SK-N-SH (cell line): Measurements from ENCODE around the gene PGGHG. TPM values are rescaled to one million over a fixed set of nuclear protein-coding genes. Genes with fewer than 3 reads are reported as not detected.

Experiments
- CTCF ChIA-PET: fragments of 300-600, 350-600 bp; formaldehyde crosslinking; extraction: SDS; loops from one replicate; lab custom pipeline; 2021; lab: Yijun Ruan, JAX
- POLR2A ChIA-PET: fragments of 350-600 bp; sonication (Branson Sonifier 250); formaldehyde crosslinking; extraction: SDS; loops from one replicate; lab custom pipeline; 2020; ENCODE audit warnings: antibody characterized with exemption, inconsistent platforms; lab: Yijun Ruan, JAX
- DNase-seq: peaks from one replicate; pipeline ENCODE4 v3.0.0; 2012
- H2AFZ ChIP-seq: fragments of 200-600 bp; sonication (generic); 2 replicates; pipeline ENCODE4 v1.8.1; 2016; ENCODE audit warnings: antibody characterized with exemption, mild to moderate bottlenecking, low read depth
- H3F3A ChIP-seq: fragments of 200-600 bp; sonication (generic); replicated peaks from 2 replicates; pipeline ENCODE3; 2016; ENCODE audit warnings: antibody characterized with exemption, mild to moderate bottlenecking; ENCODE audit not compliant: insufficient read depth
- H3K27ac ChIP-seq, 2 experiments: fragments of 200-500 bp in 1 of 2; fragments of 200-600 bp in 1 of 2; sonication (Bioruptor generic) in 1 of 2; sonication (generic), shearing (Covaris generic) in 1 of 2; 2 replicates each; pipeline versions ENCODE4 v1.5.1 to v1.6.1; 2014 to 2016; ENCODE audit warnings: low read depth in 2 of 2, inconsistent platforms in 1 of 2, low read length in 1 of 2, mild to moderate bottlenecking in 1 of 2, mixed read lengths in 1 of 2
- H3K27me3 ChIP-seq: fragments of 200-600 bp; sonication (generic), shearing (Covaris generic); 2 replicates; pipeline ENCODE4 v1.6.1; 2016; ENCODE audit warnings: mixed run types; ENCODE audit not compliant: insufficient read depth
- H3K36me3 ChIP-seq, 2 experiments: fragments of 200-500 bp in 1 of 2; fragments of 200-600 bp in 1 of 2; sonication (Bioruptor generic) in 1 of 2; sonication (generic) in 1 of 2; replicated peaks in 1 of 2; 2 replicates each; pipeline versions ENCODE3 to v1.5.1; 2014 to 2016; ENCODE audit warnings: low read length in 1 of 2, mild to moderate bottlenecking in 1 of 2; ENCODE audit not compliant: insufficient read depth in 2 of 2, control insufficient read depth in 1 of 2
- H3K4me1 ChIP-seq, 2 experiments: fragments of 200-500 bp in 1 of 2; fragments of 200-600 bp in 1 of 2; sonication (Bioruptor generic) in 1 of 2; sonication (generic), shearing (Covaris generic) in 1 of 2; 2 replicates each; pipeline versions ENCODE4 v1.5.1 to v1.6.1; 2014 to 2016; ENCODE audit warnings: low read depth in 1 of 2, low read length in 1 of 2, mixed run types in 1 of 2; ENCODE audit not compliant: insufficient read depth in 2 of 2, control insufficient read depth in 1 of 2
- H3K4me2 ChIP-seq: fragments of 200-600 bp; sonication (generic), shearing (Covaris generic); 2 replicates; pipeline ENCODE4 v1.6.1; 2017; ENCODE audit warnings: mixed run types
- H3K4me3 ChIP-seq, 2 experiments: fragments of 200-500 bp in 1 of 2; fragments of 200-600 bp in 1 of 2; sonication (Bioruptor generic) in 1 of 2; sonication (generic), shearing (Covaris generic) in 1 of 2; 2 replicates each; pipeline versions ENCODE4 v1.5.1 to v1.8.1; 2014 to 2016; ENCODE audit warnings: low read depth in 2 of 2, inconsistent platforms in 1 of 2, low read length in 1 of 2, mild to moderate bottlenecking in 1 of 2, mixed read lengths in 1 of 2, moderate library complexity in 1 of 2
- H3K79me2 ChIP-seq: fragments of 200-600 bp; sonication (generic); 2 replicates; pipeline ENCODE4 v1.8.1; 2017; ENCODE audit warnings: mild to moderate bottlenecking; ENCODE audit not compliant: insufficient read depth
- H3K9ac ChIP-seq: fragments of 200-600 bp; sonication (generic); 2 replicates; pipeline ENCODE4 v1.6.1; 2017; ENCODE audit warnings: mixed run types
- H3K9me2 ChIP-seq: fragments of 200-600 bp; sonication (generic); 2 replicates; pipeline ENCODE4 v1.6.1; 2017; ENCODE audit warnings: mixed run types
- H3K9me3 ChIP-seq: fragments of 200-600 bp; sonication (generic); 2 replicates; pipeline ENCODE4 v1.6.1; 2017; ENCODE audit warnings: mixed run types, mild to moderate bottlenecking, moderate library complexity
- H4K20me1 ChIP-seq: fragments of 200-600 bp; sonication (generic); 2 replicates; pipeline ENCODE4 v1.6.1; 2017; ENCODE audit warnings: mild to moderate bottlenecking, mixed run types; ENCODE audit not compliant: insufficient read depth
- CHD2 ChIP-seq: fragments of 150-350 bp; IDR thresholded peaks from 2 replicates; pipeline ENCODE4 v1.6.1; 2018; ENCODE audit warnings: low read length; ENCODE audit not compliant: partially characterized antibody
- EZH2phosphoT487 ChIP-seq: fragments of 200-600 bp; sonication (generic); IDR thresholded peaks from 2 replicates; pipeline ENCODE4 v1.6.1; 2017; ENCODE audit warnings: low read depth, mixed run types, mild to moderate bottlenecking, antibody characterized with exemption, moderate library complexity, borderline replicate concordance
- GATA2 ChIP-seq: sonication (generic); formaldehyde crosslinking; IDR thresholded peaks from 2 replicates; pipeline ENCODE4 v1.5.0; 2020; ENCODE audit warnings: mild to moderate bottlenecking, missing genetic modification reagents
- IRF3 ChIP-seq: fragments of 150-350 bp; IDR thresholded peaks from 2 replicates; pipeline ENCODE4 v1.6.1; 2016; ENCODE audit warnings: mild to moderate bottlenecking, low read depth, low read length
- MAX ChIP-seq: IDR thresholded peaks from 2 replicates; pipeline ENCODE4 v1.4.0; 2012; ENCODE audit warnings: low read depth
- NFIC ChIP-seq: IDR thresholded peaks from 2 replicates; pipeline ENCODE4 v1.4.0; 2012; ENCODE audit warnings: borderline replicate concordance
- PBX3 ChIP-seq: IDR thresholded peaks from 2 replicates; pipeline ENCODE4; 2012
- REST ChIP-seq: IDR thresholded peaks from 2 replicates; pipeline ENCODE4 v1.6.1; 2012; ENCODE audit warnings: mild to moderate bottlenecking, low read depth, low read length, moderate library complexity
- SMC3 ChIP-seq: IDR thresholded peaks from 2 replicates; pipeline ENCODE4 v1.6.1; 2012; ENCODE audit warnings: low read depth, low read length, improper control_type of control experiment
- TEAD4 ChIP-seq: IDR thresholded peaks from 2 replicates; pipeline ENCODE4 v1.4.0; 2012; ENCODE audit warnings: mild to moderate bottlenecking, borderline replicate concordance; ENCODE audit not compliant: insufficient read depth
- USF2 ChIP-seq: fragments of 150-350 bp; IDR thresholded peaks from 2 replicates; pipeline ENCODE4 v1.6.1; 2017; ENCODE audit warnings: antibody characterized with exemption, low read length, low read depth, borderline replicate concordance
- WGBS: methylation state at CpG from one replicate; pipeline ENCODE4 v1.1.6; 2017; ENCODE audit warnings: low lambda C conversion rate; 5-methylcytosine and 5-hydroxymethylcytosine counted together
- polyA plus RNA-seq, 3 experiments: library from polyadenylated mRNA; depleted of rRNA; stranded (reverse); fragments of >200 nt; gene quantifications; 2 replicates each; pipeline ENCODE4 v1.2.3, GENCODE V29; 2012

PGGHG gene
- polyA plus RNA-seq, 1 of the 3 experiments (the other 2 are of a cell fraction), result 19.9 TPM

GRCh38 chr11:326842-327580 is 38.1 kb downstream of the PGGHG start:
- H3K4me3 ChIP-seq, result no peak overlapping the region
- no peak overlapping the region for H2AFZ ChIP-seq
- no peaks in the 10 kb centered on the region for H3K36me3 ChIP-seq
- WGBS, result 73% methylated on average over 18 of the region's 19 CpGs
- no peak overlapping the region for H3K27ac ChIP-seq
- DNase-seq, result peak; percentile 14
- no peaks in the 10 kb centered on the region for H3K79me2 ChIP-seq
- TF ChIP-seq GATA2 (CRISPR knock-in tag), result no peak
- no peak for TF ChIP-seq TEAD4
- TF ChIP-seq CHD2, result no peak
- no peak overlapping the region for H3K9ac ChIP-seq
- H3K4me1 ChIP-seq, result no peaks in the 10 kb centered on the region; a peak in 1 of 4 replicates
- H3F3A ChIP-seq, result no peaks in the 10 kb centered on the region
- no peak overlapping the region for H3K4me2 ChIP-seq
- H3K27me3 ChIP-seq, result no peaks in the 10 kb centered on the region
- ChIA-PET CTCF (interaction anchor here (1.3 kb wide), 2 partner anchors 22 to 70 kb away, joined by 3 to 4 read pairs; no protein-coding TSS in a partner anchor), POLR2A (no interaction called here)
- H3K9me2 ChIP-seq, result no peaks in the 10 kb centered on the region
- no peaks in the 10 kb centered on the region for H4K20me1 ChIP-seq
- no peaks in the 10 kb centered on the region for H3K9me3 ChIP-seq

- Histone ChIP-seq H3K4me1 (no peaks in the 10 kb centered on the region; a peak in 1 of 4 replicates), H3K4me2 (no peak overlapping the region), H3K27me3 (no peaks in the 10 kb centered on the region), H3K79me2 (no peaks in the 10 kb centered on the region), H3F3A (no peaks in the 10 kb centered on the region), H4K20me1 (no peaks in the 10 kb centered on the region), H2AFZ (no peak overlapping the region), H3K9ac (no peak overlapping the region), H3K9me2 (no peaks in the 10 kb centered on the region), H3K9me3 (no peaks in the 10 kb centered on the region), H3K4me3 (no peak overlapping the region), H3K27ac (no peak overlapping the region), H3K36me3 (no peaks in the 10 kb centered on the region)
- POLR2A ChIA-PET, result no interaction called here
- no peak for DNase-seq
- 95% methylated on average over 3 of the region's 3 CpGs for WGBS
- TF ChIP-seq EZH2phosphoT487 (no peak), SMC3 (no peak), PBX3 (no peak)
- CTCF ChIA-PET, result interaction anchor here (1.3 kb wide), 1 partner anchor 70 kb away, joined by 3 read pairs; no protein-coding TSS in a partner anchor
Observed at GRCh38 chr11:327581-327923, 38.6 kb downstream of the PGGHG start.

GRCh38 chr11:328012-328411 is 39.1 kb downstream of the PGGHG start:
- H3K79me2 ChIP-seq, result no peaks in the 10 kb centered on the region
- WGBS, result 96% methylated on average over 11 of the region's 13 CpGs
- ChIA-PET POLR2A (no interaction called here), CTCF (interaction anchor here (1.3 kb wide), 1 partner anchor 69 kb away, joined by 3 read pairs; no protein-coding TSS in a partner anchor)
- no peak overlapping the region for H3K9ac ChIP-seq
- no peaks in the 10 kb centered on the region for H3F3A ChIP-seq
- H3K9me2 ChIP-seq, result no peaks in the 10 kb centered on the region
- no peaks in the 10 kb centered on the region for H3K36me3 ChIP-seq
- H3K27me3 ChIP-seq, result no peaks in the 10 kb centered on the region
- no peak overlapping the region for H3K27ac ChIP-seq
- no peaks in the 10 kb centered on the region for H4K20me1 ChIP-seq
- no peak overlapping the region for H3K4me2 ChIP-seq
- H3K4me3 ChIP-seq, result no peak overlapping the region
- H2AFZ ChIP-seq, result no peak overlapping the region
- no peaks in the 10 kb centered on the region for H3K9me3 ChIP-seq
- no peaks in the 10 kb centered on the region; a peak in 1 of 4 replicates for H3K4me1 ChIP-seq
- DNase-seq, result no peak
- TF ChIP-seq IRF3 (no peak), USF2 (no peak), MAX (no peak), NFIC (no peak), REST (no peak), PBX3 (no peak)
